Dermis microvascular lymphatic vessel endothelial cell (primary cell): ENCODE measurements around the gene SLC10A6. TPM values are rescaled to one million over a fixed set of nuclear protein-coding genes. Genes with fewer than 3 reads are reported as not detected.

Experiments
- DNase-seq, 2 donors: peaks; one replicate each; pipeline versions ENCODE4 v3.0.0 to v3.0.0-alpha.2; 2010; ENCODE audit warnings: low read depth in 2 of 2
- total RNA-seq: library from RNA; depleted of rRNA; stranded (reverse); fragments of >200 nt; gene quantifications from 2 replicates; pipeline ENCODE4 v1.2.1, GENCODE V29; 2014

SLC10A6 gene
- total RNA-seq, 1 donor from 2014 or later = 0.26 TPM

DNA sequence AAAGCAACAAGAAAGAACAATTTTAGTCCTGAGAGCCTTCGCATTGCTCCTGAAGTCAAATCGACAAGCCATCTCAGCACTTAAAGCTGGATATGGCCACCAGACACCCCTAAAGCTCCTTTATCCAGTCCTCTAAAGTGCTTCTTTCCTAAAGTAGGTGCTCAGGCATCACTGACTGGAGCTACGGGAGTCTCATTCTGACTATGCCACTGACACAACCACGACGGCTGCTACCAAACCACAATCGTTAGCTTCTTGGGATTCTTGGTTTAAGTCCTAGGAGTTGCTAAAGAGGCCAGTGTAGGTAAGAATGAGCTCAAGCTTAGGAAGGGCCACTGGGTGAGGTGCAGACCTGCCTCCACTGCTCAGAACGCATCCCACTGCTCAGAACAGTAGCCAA is 1.0 kb downstream of the SLC10A6 start:
- DNase-seq = no peak

- no peak for DNase-seq
Observed at GRCh38 chr4:86847571-86847970, 1.6 kb downstream of the SLC10A6 start.

DNA sequence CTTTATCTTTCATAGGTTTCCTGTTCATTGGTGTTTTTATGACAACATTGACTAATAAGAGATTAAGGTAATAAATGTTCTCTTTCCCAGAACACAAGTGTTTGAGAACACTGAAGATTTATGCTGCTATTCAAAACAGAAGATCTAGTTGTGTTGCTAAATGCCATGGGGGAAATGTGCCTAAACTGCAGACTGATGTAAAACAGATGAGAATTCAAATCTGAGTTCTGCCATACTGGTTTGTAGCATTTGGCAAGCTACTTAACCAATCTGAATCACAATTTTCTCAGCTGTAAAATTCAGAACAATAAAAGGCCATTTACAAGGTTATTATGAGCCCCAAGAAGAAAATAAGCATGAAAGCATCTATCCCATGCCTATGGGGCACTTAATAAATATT is 2.3 kb downstream of the SLC10A6 start:
- no peak for DNase-seq

DNA sequence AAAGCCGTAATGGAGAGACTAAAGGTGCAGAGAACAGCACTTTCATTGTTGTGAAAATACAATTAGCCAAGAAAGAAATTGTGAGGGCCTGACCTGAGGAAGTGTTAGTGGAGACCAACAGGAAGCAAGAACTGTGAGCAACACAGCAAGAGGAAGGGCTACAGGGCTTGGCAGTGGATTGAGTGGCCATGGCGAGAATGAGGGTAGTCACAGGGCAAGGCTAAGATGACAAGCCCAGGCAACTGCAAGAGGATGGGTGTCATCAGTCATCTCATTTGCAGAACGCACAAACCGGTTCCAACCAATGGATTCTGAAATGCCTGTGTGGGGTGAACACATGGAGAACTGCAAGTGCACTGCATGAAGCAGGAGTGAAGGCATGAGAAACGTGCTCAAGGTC is 3.6 kb downstream of the SLC10A6 start:
- peak in 1 of 2 donors; percentile 72 for DNase-seq

GRCh38 chr4:86841309-86841708 is 7.9 kb downstream of the SLC10A6 start:
- no peak for DNase-seq

DNA sequence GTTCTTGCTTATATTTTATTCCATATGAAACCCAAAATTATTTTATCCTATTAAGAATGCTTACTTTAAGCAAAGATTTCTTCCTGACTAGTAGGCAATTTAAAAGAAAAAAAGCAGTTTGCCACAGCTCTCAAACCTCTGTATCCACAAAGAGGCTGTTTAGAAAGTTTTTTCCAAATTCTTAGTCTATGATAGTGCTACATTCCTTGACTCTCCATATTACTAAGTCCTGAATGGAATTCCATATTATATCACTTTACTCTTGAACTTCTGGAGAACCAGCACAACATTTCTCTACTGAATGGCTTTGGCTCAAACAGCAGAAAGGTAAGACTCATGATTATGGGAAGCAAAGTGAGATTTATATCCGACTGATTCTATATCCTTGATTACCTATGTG is 8.3 kb downstream of the SLC10A6 start:
- no peak for DNase-seq

- no peak for DNase-seq
Observed at GRCh38 chr4:86837691-86838503, 11.3 kb downstream of the SLC10A6 start.

DNA sequence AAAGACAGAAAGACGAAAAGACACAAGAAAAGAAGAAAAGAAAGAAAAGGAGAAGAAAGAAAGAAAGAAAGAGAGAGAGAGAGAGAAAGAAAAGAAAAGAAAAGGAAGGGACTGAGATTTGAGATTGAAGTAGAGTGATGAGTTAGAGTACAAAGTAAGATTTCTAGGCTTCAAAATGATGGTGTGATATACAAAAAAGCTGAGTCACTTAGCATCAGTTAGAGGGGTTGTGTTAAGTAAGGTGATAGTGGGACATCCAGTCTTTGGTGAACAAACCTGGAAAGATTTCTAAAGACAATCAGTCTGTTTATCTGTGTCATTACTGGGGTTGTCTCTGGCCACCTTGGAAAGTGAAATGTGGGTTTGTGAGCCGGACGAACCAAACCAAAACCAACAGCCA is 13.5 kb downstream of the SLC10A6 start:
- no peak for DNase-seq

- no peak for DNase-seq
Observed at GRCh38 chr4:86834901-86835300, 14.3 kb downstream of the SLC10A6 start.

GRCh38 chr4:86833615-86834014 is 15.6 kb downstream of the SLC10A6 start:
- no peak for DNase-seq

DNA sequence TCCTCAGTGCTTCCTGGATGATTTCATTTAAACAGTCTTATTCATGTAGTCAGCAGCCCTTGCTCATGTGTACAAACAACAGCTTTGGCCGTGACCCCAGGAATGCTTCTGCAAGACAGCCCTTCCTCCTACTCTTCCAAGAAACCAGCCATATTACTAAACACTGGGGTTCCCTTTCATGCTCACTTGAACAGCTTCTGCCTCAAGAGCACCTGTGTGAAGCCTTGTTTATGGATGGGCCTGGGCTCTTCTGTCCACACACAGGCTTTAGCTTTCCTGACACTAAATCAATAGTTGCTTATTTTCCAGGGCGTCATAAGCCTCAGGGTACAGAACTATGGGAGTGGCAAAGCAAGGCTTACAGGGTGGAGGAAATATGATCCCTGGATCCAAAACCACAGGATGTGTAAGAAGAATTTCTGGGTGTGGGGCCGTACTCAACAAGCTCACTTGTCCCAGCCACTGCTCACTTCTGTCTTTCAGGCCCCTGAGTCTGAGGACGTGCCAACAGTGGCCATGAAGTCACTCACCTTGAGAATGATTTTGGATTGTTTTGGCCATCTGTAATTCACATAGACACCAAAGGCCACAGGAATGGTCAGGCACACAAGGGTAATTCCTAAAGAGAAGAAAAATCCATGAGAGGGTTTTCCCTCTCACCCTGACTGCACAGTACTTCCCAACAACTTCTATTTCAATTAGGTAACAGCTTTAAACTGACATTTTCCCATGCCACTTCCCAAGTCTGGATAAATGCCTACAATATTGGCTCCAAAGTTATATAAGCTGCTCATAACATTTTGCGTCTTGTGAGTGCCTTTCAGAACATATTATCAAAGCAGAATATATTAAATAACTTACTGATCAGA is 17.7 kb downstream of the SLC10A6 start:
- no peak for DNase-seq

GRCh38 chr4:86825511-86825910 is 23.7 kb downstream of the SLC10A6 start:
- no peak for DNase-seq

GRCh38 chr4:86822136-86822535 is 27.0 kb downstream of the SLC10A6 start:
- DNase-seq = no peak

DNA sequence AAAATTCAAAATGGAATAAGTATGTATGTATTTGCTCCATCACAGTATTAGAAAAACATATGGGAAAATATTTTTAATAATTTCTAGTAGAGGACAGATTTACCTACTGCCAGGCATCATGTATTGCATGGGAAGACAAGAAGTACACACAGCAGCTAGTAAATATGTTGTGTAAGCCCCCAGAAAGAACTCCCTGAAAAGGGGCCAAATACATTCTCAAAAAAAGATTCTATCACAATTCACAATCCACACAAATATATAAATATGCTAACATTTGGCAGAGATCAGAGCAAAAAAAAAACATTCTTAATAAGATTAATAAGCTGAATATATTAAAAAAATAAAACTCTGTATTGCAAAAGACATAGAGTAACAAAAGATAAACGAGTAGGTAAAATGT is 28.0 kb downstream of the SLC10A6 start:
- no peak for DNase-seq

DNA sequence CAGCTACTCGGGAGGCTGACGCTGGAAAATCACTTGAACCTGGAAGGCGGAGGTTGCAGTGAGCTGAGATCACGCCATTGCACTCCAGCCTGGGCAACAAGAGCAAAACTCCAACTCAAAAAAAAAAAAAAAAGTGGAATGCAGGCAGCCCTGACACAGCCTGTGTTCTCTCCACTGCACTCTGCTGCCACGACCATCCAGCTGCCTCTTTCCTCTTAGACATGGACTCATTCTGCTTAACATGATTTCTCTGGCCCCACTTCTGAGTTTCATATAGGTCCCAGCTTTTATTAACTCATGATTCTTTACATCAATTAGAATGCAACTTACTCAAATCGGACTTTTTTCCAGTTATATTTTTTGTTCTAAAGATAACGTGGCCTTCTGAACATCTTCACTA is 29.6 kb downstream of the SLC10A6 start:
- DNase-seq = no peak

GRCh38 chr4:86818841-86819240 is 30.3 kb downstream of the SLC10A6 start:
- no peak for DNase-seq

DNA sequence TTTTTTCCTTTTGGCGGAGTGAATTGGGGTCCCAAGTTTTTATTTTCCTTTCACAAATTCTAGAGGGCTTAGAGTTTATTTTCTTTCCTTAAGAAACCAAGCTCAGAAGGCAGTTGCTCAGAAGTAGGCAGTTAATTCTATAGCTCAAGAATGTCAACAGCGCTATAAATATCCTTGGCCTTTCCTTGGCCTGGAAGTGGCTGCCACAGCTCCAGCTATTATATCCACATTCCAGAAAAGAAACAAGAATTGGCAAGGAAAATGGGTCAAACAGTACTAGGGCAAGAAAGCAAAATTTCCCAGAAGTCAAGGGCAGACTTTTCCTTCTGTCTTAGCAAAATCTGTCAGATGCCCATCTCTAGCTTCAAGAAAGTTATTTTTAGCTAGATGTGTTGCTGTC is 31.0 kb downstream of the SLC10A6 start:
- DNase-seq = peak in 1 of 2 donors; percentile 8

DNA sequence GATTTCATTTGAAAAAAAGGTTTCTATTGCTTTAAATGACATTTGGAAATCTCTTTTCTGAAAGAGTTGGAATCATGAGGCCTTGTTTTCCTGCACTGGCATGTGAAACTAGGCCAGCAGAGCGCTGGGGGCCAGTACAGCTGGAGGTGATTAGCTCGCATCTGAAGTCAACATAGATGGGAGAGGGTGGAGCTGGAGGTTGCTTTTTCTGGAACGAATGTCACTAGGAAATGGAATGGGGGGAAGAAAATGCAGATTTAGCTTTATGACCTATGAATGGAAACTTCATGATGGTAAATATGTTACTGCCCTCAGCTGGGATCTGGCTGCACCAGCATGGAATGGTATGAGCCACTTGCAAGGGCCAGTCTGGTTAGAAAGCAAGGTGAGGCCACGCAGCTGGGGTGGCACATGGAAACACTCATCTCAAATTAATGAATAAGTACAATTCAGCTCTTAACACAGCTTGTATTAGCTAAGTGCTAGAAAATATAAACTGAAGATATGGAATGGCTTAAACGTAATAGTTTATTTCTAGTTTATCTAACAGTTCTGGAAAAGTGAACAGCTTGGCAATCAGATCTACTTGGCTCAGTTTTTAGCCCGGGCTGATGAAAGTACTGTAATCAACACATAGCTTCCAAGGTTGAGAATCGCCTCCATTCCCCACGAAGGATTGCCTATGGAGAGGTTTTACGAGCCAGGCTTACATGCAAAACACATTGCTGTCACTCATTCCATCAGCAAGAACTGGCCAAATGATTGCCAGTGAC is 32.5 kb downstream of the SLC10A6 start:
- DNase-seq = no peak

DNA sequence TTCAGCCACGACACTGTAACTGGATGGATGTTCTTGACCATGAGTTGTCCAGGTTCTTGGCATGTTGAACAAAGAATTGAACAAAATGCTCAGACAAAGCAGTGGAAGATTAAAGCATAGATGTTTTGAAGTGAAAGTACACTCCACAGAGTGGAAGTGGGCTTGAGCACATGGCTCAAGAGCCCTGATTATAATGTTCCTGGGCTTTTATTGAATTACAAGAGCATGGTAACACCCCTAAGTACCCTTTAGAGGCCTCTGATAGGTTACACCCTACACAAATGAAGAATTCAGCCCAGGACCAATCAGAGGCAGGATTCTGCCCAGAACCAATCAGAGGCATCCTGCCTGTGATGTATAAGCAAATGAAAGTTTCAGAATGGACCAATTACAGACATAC is 33.5 kb downstream of the SLC10A6 start:
- no peak for DNase-seq

- DNase-seq = no peak
Observed at GRCh38 chr4:86810847-86811246, 38.3 kb downstream of the SLC10A6 start.

DNA sequence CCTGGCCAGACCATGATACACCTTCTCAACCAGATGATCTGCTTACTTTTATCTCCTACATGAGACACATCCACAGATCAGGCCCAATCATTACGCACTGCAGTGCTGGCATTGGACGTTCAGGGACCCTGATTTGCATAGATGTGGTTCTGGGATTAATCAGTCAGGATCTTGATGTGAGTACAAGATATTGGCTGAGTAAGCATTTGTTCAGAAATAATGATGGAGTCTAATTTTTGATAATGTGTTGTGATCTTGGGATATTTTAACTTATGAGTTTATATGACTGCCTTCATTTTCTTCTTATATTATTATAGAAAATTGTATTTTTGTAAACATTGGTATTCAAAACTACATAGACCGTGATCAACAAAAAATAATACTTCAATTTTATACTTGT is 39.4 kb downstream of the SLC10A6 start:
- no peak for DNase-seq

DNA sequence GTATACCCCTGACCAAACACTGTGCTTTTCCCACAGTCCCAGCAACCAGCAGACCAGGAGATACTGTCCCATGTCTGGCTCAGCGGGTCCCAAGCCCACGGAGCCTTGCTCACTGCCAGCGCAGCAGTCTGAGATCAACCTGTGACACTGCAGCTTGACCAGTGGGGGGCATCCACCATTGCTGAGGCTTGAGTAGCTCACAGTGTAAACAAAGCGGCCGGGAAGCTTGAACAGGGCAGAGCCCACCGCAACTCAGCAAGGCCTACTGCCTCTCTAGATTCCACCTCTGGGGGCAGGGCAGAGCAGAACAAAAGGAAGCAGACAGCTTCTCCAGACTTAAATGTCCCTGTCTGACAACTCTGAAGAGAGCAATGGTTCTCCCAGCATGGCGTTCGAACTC is 58.1 kb downstream of the SLC10A6 start:
- peak in 1 of 2 donors; percentile 3 for DNase-seq
